Measurements from ENCODE around the gene SNX10. TPM values are rescaled to one million over a fixed set of nuclear protein-coding genes. Genes with fewer than 3 reads are reported as not detected.

Gene SNX10
- total RNA-seq, 1 experiment from 2014 or later: 3.8 TPM

DNA sequence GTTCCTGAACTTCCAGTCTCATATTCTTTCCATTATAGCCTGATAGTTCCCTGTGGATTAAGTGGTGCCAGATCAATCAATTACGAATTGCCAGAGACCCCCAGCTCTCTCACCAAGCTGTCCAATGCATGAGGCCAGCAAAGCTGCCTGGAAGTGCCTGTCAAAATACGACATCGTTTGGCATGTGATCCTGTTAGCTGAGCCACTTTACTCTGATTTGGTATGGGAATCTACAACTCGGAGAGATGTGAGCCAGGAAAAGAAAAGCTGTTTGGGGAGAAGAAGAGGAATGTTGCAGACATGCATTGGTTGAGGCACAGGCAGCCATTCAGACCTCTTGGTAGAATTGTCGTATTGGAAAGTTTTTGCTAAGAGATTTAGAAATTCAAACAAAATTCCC lies 3.9 kb downstream of the SNX10 start:
- DNase-seq (ENCODE audit: low read depth): no peak

DNA sequence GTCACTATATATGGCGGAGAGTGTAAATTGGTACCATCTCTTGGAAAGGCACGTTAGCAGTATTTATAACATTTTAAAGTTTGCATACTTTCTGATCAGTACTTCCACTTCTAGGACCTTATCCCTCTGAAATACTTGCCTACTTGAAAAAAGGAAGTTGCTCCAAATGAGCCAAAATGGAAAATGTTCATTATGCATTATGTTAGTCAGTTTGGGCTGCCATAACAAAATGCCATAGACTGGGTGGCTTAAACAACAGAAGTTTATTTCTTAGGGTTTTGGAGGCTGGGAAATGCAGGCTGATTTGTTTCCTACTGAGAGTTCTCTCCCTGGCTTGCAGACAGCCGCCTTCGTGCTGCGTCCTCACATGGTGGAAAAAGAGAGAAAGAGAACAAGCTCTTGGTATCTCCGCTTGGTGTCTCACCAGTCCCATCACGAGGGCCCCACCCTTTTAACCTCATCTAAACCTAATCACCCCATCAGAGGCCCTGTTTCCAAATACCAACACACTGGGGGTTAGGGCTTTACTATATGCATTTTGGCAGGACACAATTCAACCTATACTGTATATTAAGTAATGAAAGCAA lies 6.9 kb downstream of the SNX10 start:
- DNase-seq (ENCODE audit: low read depth): no peak

GRCh38 chr7:26305090-26305868 lies 13.6 kb downstream of the SNX10 start:
- DNase-seq (ENCODE audit: low read depth): no peak

- DNase-seq (ENCODE audit: low read depth): no peak
Observed at GRCh38 chr7:26305869-26306665, 14.4 kb downstream of the SNX10 start.

DNA sequence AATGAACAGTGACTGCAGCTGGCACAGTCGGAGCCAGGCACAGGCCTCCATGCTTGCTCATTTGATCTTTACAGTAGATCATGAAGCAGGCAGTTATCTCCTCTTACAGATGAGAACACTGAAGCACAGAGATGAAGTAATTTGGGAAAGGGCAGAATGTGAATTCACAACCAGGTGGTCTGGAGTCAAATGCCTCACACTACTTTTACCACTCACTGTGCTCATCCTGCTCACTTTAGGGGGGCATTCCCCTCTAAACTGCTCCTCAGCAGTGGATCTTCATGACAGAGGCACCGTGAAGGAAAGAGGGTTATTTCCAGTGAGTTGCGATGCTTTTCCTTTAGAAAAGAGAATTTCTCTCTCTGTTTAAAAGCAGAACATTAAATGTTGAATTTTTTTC lies 15.1 kb downstream of the SNX10 start:
- no peak for DNase-seq (ENCODE audit: low read depth)

- DNase-seq (ENCODE audit: low read depth): peak; percentile 36
Observed at GRCh38 chr7:26307226-26307625, 15.6 kb downstream of the SNX10 start.

DNA sequence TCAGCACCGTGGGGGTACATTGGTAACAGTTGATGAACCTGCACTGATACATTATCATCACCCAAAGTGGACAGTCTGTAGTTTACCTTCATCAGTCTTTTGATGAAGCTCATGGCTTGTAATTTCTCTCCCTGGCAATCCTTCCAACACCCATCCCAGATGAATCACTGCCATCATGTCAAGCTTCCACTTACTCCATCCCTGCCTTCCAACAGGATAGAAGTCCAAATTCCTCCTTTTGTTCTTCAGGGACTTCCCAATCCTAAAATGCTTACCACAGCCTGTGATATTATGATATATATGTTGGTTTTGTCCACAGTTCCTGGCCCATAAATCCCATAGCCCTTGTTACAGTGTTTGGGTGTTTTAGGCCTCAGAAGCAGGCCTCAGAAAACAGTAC lies 16.1 kb downstream of the SNX10 start:
- no peak for DNase-seq (ENCODE audit: low read depth)

GRCh38 chr7:26308551-26308950 lies 16.9 kb downstream of the SNX10 start:
- no peak for DNase-seq (ENCODE audit: low read depth)

DNA sequence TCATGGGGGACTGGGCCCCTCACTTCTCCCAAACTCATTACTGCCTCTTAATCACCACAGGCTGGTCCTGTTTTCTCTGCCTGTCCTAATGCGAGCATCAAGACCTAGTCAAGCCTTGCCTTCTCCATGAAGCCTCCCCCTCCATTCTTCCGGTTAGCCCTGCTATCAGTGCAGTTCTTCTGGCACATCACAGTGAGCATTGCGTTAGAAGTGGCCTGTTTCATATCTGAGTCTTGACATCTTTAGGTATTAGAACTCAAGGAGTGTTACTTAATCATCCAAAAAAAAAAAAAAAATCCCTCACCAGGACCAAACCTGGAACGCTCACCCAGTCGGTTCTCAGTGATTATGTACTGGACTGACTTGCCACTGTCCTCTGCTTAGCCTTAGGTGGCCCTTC lies 17.4 kb downstream of the SNX10 start:
- no peak for DNase-seq (ENCODE audit: low read depth)

GRCh38 chr7:26311798-26312197 lies 20.1 kb downstream of the SNX10 start:
- DNase-seq (ENCODE audit: low read depth): no peak

GRCh38 chr7:26317211-26317610 lies 25.5 kb downstream of the SNX10 start:
- no peak for DNase-seq (ENCODE audit: low read depth)

- DNase-seq (ENCODE audit: low read depth): no peak
Observed at GRCh38 chr7:26318921-26319320, 27.3 kb downstream of the SNX10 start.

DNA sequence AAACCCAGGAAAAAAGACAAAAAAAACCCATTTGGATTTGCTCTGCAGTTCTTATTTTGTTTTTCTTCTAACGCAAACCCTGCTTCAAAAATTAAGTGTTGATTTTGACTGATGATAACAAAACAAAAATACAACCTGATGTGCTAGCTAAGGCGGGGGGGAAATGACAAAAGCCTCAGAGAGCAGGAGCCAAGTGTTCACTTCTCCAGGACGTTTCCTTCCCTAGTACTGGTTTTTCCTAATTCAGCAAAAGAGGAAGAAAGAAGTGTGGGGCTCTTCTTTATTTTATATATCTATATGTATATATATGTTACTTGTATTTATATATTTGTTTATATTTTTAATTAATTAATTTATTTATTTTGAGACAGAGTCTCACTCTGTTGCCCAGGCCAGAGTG lies 28.0 kb downstream of the SNX10 start:
- DNase-seq (ENCODE audit: low read depth): no peak

DNA sequence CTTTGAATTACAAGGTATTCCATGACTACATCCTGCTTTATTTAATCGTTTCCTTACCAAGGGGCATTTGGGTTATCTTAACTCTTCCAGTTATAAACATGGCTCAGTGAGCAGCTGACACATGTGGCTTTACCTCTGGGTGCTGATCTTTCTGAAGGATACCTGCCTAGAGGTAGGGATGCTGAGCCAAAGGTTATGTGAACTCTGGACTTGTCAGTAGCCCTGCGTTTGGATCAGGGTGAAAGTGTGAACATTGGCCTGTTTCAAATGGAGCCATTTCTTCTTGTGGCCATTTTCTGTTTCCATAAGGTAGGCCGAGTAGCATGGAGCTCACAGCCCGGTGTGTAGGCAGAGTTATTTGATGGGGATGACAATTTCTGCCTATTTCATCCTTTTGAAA lies 29.2 kb downstream of the SNX10 start:
- DNase-seq (ENCODE audit: low read depth): no peak

- peak; percentile 84 for DNase-seq (ENCODE audit: low read depth)
Observed at GRCh38 chr7:26321435-26321834, 29.8 kb downstream of the SNX10 start.

GRCh38 chr7:26326211-26326610 lies 34.5 kb downstream of the SNX10 start:
- DNase-seq (ENCODE audit: low read depth): peak; percentile 58

- DNase-seq (ENCODE audit: low read depth): no peak
Observed at GRCh38 chr7:26328498-26329390, 37.1 kb downstream of the SNX10 start.

DNA sequence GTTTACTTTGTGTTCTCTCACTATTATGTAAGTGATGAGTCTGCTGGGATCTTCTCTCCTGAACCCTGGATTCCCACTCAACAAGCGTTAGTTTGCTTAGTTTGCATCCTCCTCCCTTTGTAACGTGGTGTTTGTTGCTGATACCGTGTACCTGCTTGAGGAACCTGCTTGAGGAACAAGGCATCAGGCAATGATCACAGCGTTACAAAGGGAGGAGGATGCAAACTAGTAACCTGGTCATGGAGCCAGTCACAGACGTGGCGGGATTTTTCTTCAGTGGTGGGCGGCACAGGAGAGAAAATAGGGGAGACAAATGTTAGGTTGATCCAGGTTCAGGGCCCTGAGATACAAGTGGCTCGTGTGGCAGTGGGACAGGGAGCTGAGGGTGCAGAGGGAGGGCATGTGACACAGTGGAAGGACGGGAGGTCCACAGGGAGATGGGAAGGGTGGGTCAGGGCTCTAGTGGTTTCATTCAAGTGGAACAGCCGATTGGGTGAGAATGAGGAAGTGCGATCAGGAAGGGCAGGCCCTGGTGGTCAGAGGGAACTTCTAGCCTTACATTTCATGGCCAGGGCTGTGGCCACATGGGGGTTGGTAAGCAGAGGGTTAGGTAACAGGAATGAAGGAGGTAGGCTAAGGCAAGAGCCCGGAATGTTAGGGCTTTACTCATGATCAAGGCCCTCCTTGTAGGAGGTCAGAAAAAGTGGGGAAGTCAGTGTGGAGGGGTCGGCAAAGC lies 38.0 kb downstream of the SNX10 start:
- no peak for DNase-seq (ENCODE audit: low read depth)

- DNase-seq (ENCODE audit: low read depth): no peak
Observed at GRCh38 chr7:26331113-26331512, 39.5 kb downstream of the SNX10 start.

DNA sequence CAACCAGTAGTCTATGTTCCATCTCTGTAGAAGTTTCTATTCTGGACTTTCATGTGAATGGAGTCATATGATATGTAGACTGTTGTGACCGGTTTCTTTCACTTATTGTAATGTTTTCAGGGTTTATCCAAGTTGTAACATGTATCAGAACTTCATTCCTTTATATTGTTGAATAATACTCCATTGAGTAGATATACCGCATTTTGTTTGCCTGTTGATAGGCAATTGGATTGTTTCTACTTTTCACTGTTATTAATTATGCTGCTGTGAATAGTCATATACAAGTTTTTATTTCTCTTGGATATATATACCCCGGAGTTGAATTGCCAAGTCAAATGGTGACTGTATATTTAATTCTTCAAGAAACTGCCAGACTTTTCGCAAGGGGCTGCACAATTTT lies 40.1 kb downstream of the SNX10 start:
- DNase-seq (ENCODE audit: low read depth): no peak

DNA sequence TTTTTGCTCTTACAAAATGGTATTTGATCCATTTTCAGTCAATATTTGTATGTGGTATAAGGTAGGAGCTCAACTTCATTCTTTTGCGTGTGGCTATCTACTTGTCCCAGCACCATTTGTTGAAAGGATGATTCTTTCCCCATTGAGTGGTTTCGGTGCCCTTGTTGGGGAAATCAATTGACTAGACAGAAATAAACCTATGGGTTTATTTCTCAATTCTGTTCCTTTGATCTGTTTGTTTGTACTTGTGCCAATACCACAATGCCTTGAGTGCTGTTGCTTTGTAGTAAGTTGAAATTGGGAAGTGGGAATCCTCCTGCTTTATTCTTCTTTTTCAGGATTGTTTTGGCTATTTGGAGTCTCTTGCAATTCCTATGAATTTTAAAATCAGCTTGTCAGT lies 41.0 kb downstream of the SNX10 start:
- DNase-seq (ENCODE audit: low read depth): no peak
